GM19238 (cell line): ENCODE measurements around the gene ARHGEF19.

Source experiments
- DNase-seq: peaks from one replicate; pipeline ENCODE4 v3.0.0; 2011; ENCODE audit warnings: low spot score; ENCODE audit not compliant: insufficient read length

Gene ARHGEF19

DNA sequence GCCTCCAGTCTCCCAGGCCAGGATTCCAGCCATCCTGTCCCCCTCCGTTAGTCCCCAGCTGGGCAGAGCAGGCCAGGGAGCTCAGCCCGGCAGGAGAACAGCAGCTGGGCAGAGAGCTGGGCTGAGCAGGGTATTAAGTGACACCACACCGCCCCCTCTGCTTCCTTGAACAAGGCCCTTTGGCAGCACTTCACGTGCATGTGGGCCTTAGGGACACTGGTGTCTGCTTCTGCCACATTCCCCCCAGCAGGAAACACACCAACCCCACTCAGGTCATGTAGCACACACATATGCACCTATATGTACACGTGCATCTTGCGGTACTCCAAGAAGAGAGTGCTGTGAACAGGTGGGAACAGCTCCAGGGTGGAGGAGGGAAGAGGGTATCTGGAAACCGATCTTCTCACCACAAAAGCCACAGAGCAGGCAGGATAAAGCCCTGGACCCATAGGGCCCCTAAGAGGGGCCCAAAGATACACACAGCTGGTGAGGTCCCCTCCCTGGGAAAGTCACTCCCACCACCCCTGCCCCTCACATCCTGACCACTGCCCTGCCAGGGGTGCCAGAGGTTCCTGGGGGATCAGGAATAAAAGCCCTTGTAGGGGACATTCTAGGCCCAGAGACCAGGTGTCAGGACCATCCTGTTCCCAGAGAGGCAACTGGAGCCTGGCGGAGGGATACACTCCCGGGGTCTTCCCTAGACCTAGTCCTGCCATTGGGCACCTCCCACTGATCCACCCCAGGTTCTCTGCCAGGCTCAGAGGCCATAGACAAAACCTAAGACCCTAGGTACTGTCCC, 61.1 kb downstream of the ARHGEF19 start:
- no peak for DNase-seq

DNA sequence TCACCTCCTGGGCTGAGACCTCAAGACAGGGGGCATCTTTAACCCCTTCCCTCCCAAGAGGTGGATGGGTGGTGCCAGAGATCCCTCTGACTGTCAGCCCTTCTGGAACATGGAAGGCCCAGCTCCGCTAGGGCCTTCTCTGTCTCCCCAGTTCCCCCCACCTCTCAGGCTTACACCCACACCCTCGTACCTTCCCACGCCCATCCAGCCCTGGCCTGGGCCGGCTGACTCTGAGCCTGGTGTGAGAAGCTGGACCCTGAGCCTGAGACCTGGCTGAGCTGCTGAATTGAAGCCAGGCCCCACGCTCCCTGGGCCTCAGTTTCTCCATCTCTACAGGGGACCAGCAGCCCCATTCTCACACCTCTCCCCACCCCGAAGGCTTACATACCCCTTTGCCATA, 61.9 kb downstream of the ARHGEF19 start:
- DNase-seq: no peak

DNA sequence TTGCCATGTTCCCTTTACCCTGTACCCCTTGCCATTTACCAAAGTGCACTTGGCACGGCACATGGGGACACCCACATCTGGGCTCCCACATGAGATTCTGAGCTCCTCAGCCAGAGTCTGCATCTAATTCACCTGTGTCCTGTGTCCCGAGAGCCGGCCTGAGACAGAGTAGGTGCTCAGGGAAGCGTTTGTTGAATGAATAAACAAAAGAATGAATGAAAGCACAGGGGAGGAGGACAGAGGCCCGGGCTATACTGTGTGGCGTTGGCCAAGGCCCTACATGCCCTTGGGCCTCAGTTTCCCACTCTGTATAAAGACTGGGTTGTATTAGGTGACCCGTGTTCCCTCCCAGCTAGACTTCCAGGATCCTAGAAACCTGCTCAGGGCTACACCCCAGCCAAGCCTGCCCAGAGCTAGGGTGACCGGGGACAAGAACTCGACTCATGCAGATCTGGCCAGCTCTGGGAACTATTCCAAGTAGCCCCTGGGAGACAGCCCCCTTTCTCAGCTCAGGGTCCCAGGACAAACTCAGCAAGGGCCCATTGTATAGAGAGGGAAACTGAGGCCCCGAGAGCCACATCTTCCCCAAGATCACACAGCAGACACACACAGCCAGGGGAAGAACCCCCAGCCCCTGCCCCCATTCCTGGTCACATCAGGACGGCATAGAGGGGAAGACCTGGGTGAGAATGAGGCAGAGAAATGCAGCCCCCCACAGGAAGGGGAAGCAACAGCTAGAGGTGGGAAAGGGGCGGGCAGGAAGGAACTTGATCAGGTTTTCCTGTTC, 62.6 kb downstream of the ARHGEF19 start:
- DNase-seq: no peak

DNA sequence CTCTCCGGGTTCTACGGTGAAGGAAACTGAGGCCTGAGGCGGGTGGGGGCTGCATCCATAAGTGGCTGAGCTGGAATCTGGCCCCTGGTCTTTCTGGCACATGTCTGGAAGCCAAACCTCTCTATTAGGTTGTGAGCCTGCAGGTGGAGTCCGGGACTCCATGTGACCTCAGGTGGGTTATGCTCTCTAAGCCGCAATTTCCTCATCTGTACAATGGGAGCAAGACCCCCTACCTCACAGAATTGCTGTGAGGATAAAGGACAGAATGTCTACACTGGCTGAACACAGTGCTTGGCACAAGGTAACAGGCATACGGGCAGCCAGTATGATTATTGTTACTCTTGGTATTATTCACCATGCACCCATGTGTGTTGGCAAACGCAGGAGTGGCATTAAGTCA, 63.3 kb downstream of the ARHGEF19 start:
- no peak for DNase-seq

DNA sequence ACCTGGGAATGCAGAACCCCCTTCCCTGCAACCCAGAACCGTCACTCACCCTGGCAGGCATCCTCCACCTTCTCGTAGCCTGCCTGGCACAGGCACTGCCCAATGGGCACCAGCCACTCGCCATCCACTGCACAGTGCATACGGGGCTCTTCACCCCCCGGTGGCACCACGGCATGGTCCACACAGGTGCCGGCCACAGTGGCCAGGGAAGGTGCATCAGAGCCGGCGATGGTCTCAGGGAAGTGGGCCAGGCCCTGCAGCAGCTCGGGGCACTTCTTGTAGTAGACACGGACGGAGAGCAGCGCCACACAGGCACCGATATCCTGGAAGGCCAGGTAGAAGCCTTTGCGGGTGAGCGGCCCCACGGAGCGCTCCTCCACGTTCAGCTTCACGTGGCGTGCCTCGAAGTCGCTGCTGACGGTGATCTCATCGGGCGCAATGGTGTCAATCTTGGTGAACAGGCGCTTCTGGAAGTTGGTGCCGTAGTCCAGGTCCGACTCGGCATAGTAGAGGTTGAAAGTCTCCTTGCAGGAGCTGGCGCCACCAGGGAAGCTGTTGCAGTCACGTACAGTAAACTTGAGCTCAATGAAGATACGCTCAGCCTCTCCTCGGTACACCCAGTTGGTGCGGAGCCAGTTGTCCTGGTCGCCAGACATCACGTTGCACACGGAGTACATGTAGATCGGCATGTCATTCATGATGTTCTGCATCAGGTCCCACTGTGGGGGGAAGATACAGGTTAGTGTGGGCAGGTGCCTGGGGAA, 63.9 kb downstream of the ARHGEF19 start:
- no peak for DNase-seq
